Medulla oblongata (tissue), 1 donor: ENCODE results near the gene RRP1B.
"Not testable (repeated sequence)": the region's sequence is repeated elsewhere in the genome, so short reads cannot be mapped to it uniquely, and the experiment has no call there.

Experiments
- DNase-seq: peaks from one replicate; pipeline ENCODE4 v3.0.0-alpha.2; 2015; ENCODE audit errors: extremely low spot score

The RRP1B gene

DNA sequence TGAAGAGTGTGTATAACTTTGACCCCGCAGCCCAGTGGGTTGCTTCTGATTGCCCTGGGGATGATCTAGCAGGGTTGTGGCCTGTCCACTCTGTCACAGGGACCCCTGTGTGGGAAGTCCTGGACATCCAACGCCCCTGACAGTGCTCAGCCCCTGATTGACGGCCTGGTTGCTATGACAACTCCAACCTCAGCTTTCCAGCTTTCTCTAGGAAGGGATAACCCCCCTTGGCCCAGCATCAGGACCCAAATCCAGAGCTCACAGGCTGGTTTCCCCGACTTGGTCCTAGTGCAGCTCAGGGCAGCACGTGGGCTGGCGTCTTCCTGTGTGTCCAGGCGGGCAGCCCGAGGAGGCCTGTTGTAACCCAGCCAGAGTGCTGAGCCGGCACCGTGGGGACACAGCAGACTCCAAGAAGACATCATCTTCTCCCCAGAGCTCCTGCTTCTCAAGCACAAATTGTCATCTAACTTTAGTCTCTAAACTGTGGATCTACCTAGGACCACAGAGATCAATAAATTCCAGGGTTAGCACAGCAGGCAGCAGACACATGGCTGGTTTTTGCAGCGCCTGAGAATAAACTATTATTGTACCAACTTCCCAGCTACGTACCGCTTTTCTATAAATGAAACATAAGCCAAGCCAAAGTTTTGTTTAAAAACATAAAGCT, 40.7 kb downstream of the RRP1B start:
- peak; percentile 29 for DNase-seq

DNA sequence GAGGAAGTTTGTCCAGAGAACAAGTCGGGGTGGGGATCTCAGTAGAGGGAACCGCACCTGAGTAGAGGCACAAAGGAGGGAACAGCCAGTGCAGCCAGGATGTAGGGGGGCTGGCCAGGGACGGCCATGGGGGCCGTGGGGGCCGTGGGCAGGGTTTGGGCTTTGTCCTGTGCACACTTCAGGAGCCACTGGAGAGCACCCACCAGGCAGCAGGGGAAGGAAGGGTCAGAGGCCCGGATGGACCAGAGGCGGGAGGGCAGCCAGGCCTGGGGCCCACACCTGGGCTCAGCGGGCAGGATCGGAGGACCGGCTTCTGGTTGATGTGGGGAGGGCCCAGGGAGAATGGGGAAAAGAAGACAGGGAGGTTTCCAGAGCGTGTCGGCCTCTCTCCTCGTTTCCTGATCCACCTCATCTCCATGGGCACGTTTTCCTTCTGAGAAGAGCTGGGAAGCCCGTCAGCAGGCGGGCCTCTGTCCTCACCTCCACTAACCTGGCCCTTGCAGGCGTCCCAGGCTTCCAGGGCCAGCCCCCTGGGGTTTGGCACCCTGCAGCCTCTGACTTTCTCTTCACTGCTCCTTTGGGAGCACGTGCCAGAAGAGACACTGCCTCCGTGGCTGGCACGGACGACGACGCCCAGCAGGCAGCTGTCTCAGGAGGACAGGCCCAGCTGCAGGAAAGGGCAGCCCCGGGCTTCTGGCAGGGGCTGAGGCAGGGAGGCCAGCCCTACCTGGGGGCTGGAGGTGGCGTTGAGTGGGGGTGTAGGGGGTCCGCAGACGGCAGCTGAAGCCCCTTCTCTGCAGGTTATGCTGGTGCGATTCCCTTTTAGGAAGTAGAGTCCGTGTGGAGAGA, 42.8 kb downstream of the RRP1B start:
- no peak for DNase-seq

DNA sequence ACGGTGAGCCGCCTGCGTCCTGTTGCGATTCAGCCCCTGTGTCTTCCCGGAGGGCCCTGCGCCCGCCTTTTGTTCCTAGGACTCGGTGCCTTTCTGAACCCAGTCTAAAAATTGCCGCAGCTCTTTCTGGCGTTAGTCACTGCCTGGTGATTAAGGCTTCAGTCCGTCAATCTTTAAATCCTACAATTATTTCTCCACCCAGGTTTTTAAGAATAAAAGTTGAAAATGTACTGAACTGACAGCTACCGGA, 43.4 kb downstream of the RRP1B start:
- no peak for DNase-seq

DNA sequence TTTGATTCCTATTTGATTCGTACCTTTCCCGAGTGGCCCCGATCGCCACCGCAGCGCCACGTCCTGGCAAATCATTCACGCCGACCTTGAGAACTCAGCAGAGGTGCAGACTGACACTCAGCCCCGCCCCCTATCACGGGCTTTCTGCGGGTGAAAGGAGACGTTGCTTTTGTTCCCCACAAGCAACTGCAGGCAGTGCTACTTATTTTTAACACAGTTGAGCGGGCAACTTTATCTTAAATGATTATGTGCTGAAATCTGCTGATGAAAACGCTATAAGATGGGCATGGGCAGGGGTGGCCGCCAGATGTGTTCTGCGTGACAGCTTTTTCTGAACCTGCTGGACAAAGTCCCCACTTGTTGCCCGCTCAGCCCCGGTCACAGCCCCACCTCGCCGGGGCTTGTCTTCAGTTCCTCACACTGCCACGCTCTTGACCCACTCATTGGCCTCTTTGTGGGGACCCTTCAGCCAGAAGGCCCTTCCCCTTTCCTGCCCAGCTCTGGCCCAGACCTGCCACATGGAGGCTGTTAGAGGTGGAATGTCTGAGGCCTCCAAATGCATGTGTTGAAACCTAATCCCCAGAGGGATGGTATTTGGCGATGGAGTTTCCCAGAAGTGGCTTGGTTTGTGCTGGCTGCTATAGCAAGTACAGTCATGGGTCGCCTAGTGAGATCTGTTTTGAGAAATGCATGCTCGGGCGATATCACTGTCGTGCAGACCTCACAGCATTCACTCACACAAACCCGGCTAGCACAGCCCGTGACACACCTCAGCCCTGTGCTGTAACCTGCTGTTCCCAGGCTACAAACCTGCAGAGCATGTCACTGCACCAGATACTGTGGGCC, 43.9 kb downstream of the RRP1B start:
- DNase-seq, result peak; percentile 47

DNA sequence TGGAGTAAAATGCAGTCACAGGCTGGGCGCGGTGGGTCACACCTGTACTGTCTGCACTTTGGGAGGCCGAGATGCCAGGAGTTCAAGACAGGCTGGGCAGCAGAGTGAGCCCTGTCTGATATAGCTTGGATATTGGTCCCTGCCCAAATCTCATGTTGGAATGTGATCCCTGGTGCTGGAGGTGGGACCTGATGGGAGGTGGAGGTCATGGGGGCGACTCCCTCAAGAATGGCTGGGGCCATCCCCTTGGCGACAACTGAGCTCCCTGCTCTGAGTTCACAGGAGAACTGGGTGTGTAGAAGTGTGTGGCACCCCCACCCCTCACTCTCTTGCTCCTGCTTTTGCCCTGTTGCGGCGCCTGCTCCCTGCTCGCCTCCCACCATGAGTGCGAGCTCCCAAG, 48.1 kb downstream of the RRP1B start:
- no peak for DNase-seq

DNA sequence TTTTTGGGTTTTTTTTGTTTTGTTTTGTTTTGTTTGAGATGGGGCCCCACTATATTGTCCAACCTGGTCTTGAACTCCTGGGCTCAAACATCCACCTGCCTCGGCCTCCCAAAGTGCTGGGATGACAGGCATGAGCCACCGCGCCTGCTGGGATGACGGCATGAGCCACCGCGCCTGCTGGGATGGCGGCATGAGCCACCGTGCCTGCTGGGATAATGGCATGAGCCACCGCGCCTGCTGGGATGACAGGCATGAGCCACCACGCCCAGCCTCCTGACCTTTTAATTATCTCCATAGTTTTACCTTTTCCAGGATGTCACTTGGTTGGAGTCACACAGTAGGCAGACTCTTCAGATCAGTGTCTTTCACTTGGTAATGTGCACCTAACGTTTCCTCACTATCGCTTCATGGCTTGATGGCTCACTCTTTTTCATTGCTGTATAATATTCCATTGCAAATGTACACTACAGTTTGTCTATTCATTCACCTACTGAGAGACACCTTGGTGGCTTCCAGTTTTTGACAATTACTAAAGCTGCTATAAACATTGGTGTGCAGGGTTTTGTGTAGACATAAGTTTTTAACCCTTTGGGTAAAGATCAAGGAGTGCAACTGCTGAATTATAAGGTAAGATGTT, 49.5 kb downstream of the RRP1B start:
- no peak for DNase-seq

DNA sequence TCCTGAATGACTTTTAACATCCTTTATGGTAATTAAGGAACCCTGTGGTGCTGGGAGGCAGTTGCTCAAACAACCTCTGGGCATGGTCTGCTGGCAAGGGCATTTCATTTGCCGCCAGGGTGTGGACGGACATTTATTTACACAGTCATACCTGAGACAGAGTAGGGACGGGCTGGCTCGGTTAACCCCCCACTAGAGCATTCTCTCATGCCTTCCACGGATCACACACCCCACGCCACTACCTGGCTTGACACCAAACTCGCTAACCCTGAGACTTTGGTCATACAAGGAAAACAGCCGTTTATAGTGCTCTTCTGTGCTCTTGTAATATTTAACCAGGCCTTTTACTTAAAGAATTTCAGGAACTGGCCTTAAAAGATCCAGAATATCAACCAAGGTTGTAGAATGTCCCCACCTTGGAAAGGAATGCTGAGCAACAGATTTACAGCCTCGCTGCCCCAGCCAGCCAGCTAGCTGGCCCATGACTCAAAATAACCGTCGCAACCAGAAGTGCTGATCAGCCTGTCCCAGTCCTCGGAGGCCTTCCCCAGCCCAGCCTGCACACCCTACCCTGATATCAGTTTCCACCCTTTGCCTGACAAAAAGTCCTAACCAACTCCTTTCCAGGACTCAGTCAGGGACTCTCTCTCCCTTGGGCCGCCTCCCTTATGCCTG, 53.0 kb downstream of the RRP1B start:
- DNase-seq, result no peak

DNA sequence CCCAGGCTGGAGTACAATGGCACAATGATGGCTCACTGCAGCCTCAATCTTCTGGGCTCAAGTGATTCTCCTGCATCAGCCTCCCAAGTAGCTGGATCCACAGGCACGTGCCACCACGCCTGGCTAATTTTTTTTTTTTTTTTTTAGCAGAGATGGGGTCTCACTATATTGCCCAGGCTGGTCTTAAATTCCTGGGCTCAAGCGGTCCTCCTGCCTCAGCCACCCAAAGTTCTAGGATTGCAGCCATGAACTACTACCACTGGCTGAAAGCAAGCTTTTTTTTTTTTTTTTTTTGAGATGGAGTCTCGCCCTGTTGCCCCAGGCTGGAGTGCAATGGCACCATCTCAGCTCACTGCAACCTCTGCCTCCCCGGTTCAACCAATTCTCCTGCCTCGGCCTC, 53.8 kb downstream of the RRP1B start:
- DNase-seq, result not testable (repeated sequence)

DNA sequence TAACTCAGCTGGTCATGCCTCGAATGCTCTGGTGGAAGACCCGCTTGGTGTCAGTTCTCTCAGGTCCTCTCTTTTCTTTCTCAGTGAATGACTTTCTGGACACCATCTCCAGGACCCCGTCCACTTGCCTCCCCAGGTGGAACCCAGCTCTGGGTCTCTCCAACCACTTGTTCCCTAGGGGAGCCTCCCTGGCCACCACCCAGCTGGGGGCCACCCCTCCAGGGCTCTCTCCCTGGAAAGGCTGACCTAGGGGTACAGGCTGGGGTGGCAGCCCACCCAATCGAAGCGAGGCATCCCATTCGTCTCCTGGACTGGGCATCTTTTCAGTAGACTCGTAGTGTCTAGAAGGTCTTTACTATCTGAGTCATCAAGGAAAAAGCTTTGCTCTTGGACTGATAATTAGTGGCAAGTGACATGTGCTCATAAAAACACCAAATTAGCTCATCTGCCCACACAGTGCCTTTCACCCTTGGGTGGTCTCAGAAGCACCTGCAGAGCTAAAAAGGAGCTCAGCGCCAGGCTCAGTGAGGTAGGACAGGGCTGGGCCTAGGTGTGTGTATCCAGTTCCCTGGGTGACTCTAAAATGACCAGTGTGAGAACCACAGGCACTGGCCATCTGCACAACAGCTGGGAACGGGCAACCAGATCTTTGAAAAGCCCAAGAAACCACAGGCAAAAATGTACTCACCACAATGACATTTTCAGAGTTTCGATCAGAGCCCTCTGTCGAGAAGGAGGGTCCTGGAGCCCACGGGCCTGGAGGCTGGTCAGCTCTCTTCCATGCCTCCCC, 57.2 kb downstream of the RRP1B start:
- no peak for DNase-seq

DNA sequence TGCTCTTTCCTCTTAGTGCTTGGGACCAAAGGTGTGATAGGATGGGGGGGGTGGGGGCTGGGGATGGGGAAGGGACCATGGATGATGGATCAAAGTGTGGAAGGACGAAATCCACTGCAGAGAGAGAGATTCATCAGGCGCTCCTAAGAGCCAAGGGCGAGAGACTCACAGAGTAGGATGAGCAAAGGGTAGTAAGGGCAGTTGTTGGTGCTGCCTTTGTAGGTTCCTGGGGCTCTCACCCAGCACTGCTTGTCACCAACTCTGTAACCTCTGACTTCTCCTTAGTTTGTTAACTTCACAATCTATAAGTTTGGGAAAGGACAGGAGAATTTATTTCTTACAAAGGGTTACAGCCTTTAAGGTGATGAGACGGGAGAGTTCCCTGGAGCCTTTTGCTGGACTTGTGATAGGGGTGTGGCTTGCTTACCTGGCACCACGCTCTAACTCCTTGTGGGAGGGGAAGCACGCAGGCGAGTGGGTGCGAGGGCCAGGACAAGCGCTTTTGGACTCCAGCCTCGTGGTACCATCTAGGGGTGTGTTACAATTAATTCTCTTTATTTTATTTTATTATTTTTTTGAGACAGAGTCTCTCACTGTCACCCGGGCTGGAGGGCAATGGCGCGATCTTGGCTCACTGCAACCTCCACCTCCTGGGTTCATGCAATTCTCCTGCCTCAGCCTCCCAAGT, 58.0 kb downstream of the RRP1B start:
- no peak for DNase-seq

DNA sequence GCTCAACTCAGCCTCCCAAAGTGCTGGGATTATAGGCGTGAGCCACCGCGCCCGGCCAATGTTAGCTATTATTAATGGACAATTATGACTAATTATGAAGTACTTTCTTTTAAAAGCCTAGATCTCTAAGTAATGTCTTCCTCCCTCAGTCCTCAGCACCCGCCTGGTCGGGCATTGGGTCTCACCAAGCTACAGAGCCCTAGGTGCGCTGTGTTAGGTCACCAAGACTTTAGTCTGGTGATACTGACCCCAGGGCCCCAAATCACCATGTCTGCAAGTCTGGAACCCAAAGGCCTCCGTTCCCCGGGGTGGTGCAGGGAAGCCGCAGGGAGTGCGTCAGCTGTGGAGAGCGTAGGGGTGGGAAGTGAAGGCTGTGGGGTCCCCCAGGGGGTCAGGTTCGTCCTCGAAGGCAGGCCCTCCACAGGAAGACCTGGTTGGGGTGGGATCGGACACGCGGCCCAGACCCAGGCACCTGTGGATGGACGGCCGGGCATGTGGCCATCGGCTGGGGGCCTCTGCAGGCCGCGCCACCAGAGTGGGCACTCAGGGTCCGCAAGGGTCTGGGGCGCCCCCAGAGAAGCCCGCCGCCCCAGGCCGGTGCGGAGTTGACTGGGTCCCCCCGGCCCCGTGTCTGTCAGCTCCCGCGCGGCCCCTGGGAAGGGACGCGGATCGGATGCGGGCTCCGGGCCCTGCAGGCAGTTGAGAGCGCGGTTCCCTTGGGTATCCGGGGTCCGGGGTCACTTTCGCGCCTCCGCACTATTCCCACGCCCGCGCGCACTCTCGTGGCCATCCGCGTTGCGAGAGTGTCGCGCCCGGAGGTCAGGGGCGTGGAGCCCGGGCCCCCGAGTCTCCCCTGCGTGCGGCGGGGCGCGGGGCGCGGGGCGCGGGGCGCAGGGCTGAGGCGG, 58.9 kb downstream of the RRP1B start:
- no peak for DNase-seq

DNA sequence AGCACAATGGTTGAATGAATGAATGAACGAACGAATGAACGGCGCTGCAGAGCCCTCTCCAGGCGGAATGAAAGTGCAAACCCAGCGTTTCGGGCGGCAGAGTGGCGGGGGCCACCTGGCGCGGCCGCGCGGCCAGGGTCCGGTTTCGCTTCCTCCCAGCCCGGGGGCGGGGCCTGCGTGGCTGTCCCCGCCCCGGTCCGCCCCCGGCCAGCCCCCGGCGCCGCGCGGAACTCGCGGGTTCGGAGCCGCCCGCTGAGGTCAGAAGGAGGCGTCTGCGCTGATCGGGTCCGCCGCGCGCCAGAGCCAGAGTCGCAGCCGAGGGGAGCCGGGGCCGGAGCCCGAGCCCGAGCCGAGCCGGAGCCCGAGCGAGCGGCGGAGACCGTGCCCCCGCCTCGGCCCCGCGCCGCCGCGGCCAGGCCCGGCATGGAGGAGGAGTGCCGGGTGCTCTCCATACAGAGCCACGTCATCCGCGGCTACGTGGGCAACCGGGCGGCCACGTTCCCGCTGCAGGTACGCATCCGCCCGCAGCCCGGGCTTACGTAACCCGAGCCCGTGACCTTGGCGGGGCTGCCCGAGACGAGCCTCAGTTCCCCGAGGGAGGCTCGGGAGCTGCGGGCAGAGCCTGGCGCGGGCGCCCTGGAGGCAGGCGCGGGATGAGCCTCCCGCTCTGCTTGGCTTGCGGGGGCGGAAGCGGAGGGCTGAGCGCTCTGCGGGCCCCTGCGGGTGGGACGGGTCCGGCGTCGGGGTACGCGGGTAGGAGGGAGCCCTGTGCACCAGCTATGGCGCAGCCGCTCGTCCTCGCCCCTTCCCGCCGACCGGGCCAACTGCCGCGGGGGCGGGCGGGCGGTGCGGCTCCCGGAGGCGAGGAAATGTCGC, 59.8 kb downstream of the RRP1B start, which contains the start of gene PDXK:
PDXK (plus strand) TSS at position 258 of the 876 bp plus-strand sequence; CDS start at position 424, 166 bp downstream.
- DNase-seq, result peak; percentile 87

DNA sequence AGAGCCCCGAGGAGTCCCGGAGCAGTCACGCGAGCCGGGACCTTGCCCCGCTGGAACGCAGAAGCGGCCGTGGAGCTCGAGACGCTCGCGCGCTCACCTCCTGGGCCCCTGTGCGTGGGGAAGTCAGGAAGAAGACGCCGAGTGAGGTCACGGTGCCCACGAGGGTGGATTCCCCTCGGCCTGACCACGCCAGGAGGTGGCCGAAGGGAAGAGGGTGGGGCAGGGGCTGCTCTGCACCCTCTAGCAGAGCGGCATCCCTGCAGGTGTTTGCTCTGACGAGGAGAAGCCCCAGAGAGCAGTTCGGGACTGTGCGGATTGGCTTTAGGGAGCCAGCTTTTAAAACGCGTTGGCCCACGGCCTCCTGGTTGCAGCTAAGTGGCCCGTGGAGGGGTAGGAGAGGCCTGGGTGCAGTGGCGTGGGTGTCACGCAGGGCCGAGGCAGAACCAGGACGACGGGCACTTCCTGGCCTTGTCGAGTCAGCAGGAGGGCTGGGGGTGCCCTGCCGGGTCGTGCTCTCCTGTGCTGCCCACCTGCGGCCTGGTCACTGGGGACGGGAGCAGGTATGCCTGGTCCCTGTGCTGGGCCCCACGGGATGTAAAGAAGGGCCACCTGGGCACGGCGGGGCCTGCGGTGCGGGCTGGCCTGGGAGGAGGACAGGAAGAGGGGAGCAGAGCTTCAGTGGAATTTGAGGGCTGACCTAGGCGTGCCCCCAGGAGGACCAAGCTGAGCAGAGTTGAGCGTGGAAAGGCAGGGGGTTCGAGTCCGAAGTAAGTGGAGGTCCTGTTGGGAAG, 60.6 kb downstream of the RRP1B start:
- no peak for DNase-seq

DNA sequence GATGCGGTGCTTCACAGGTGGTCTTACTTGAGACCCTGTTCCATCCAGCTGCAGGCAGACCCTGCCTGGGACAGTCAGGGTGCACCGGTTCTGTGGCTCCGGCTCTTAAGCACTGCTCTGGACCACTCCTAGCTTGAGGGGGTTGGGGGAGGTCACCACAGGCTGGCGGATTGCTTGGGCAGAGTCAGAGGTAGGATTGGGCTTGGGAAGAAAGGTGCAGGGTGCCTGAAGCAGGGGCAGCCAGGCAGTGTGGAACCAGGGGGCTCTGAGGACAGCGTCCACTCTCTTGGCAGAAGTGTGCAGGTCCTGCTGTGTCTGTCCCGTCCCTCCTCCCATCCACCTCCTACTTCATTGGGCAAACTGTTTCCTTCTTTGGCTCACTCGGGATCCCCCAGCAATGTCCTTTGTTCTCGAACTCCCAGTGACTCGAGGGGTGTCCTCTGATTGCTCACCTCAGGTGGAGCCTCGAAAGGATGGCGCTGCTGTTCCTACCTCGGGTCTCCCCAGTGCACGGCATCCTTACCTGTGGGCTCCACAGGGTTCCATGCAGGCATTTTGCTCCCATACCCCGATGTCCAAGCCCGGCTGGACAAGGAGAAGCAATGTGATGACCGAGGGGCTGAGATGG, 61.3 kb downstream of the RRP1B start:
- DNase-seq, result no peak

DNA sequence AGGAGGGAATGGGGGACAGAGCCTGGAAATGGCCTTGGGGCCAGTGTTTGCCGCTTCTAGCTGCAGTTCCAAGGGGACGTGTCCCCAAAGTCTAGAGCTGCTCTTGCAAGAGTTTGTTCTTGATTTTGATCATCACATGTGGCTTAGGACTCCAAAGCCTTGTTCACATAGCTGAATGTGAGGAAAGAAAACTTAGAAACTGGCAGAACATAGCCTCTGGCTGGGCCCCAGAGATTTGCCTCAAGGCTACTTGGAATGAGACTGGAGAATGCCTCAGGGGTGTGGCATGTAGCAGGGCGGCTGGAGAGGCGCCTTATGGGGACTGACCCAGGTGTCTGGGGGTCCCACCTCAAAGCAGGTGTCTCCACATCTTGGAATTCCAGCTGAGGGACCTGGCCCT, 61.8 kb downstream of the RRP1B start:
- DNase-seq, result no peak

DNA sequence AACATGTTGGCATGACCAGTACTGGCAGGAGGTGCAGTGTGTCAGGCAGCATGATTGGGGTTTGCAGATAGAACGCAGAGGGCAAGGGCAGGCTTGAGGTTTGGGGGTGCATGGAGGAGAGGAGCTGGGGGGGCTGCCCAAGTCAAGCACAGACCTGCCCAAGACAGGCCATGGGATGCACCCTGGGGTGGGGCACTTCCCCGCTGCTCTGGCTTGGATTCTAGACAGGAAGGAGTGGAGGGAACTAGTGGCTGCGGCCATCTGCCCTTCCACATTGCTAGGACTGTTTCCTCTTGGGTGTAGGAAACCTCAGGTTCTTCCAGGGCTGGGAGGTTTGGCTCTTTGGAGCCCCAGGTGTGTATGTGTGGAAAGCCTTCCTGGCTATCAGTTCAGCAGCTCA, 62.6 kb downstream of the RRP1B start:
- no peak for DNase-seq

DNA sequence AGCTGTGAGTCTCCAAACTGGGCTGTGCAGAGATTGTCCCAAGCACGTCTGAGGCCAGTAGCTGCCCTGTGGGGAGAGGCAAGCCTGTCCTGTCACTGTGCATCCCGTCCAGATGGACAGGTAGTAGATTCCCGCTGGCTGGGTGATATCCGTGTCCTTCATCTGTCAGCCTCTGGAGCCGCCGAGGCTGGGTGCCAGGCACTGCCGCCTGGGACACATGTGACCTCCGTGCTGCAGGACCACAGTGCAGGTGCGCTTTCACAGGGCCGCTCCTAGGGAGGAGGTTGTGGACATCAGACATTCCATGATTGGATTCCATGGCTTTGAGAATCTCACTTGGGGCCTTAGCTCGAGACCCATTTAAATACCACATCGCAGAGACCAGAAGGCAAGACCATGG, 64.3 kb downstream of the RRP1B start:
- no peak for DNase-seq
